Left kidney (tissue), 8 donors: ENCODE data around the gene CAPN8. TPM values are rescaled to one million over a fixed set of nuclear protein-coding genes. Genes with fewer than 3 reads are reported as not detected.

ENCODE experiments used
- DNase-seq: peaks from one replicate; pipeline ENCODE4 v3.0.0-alpha.2; 2013
- long read RNA-seq, 8 donors: transcript quantifications; one replicate each; lab custom pipeline, GENCODE V29; 2026
- polyA plus RNA-seq: library from polyadenylated mRNA; unstranded; fragments of 120-200 nt; gene quantifications from one replicate; pipeline ENCODE4 v1.2.1, GENCODE V29; 2013; ENCODE audit not compliant: insufficient read length

The CAPN8 gene
- polyA plus RNA-seq: 2.3 TPM
- long read RNA-seq, donor 1, partial matches to known transcripts: 151 of 151 reads
- long read RNA-seq, donor 1, other reads (novel, unspliced or antisense): 0 of 151 reads
- long read RNA-seq, donor 2, partial matches to known transcripts: 130 of 136 reads
- long read RNA-seq, donor 2, other reads (novel, unspliced or antisense): 6 of 136 reads
- long read RNA-seq, donor 3, partial matches to known transcripts: 112 of 112 reads
- long read RNA-seq, donor 3, other reads (novel, unspliced or antisense): 0 of 112 reads
- long read RNA-seq, donor 4: 0 reads
- long read RNA-seq, donor 5, partial matches to known transcripts: 191 of 191 reads
- long read RNA-seq, donor 5, other reads (novel, unspliced or antisense): 0 of 191 reads
- long read RNA-seq, donor 6, partial matches to known transcripts: 112 of 112 reads
- long read RNA-seq, donor 6, other reads (novel, unspliced or antisense): 0 of 112 reads
- long read RNA-seq, donor 7, partial matches to known transcripts: 220 of 240 reads
- long read RNA-seq, donor 7, other reads (novel, unspliced or antisense): 20 of 240 reads
- long read RNA-seq, donor 8, partial matches to known transcripts: 171 of 171 reads
- long read RNA-seq, donor 8, other reads (novel, unspliced or antisense): 0 of 171 reads

GRCh38 chr1:223665592-223666312 lies at the start of gene CAPN8:
Gene CAPN8 (minus strand): TSS chr1:223665701. CDS start chr1:223665646, 55 bp downstream.
- no peak for DNase-seq

- DNase-seq: no peak
These were observed 49.5 kb upstream of the CAPN8 start for GRCh38 chr1:223714849-223715603.

- DNase-seq: no peak
These were observed 48.9 kb upstream of the CAPN8 start for GRCh38 chr1:223714421-223714724.

- DNase-seq: no peak
These were observed 48.3 kb upstream of the CAPN8 start for GRCh38 chr1:223713546-223714420.

- no peak for DNase-seq
These were observed 47.5 kb upstream of the CAPN8 start for GRCh38 chr1:223712850-223713474.

- DNase-seq: no peak
These were observed 46.8 kb upstream of the CAPN8 start, which contains the start of gene CAPN2 for GRCh38 chr1:223712194-223712849. Gene CAPN2 (plus strand): TSS chr1:223712539. CDS start chr1:223712641, 102 bp downstream.

GRCh38 chr1:223711747-223712193 lies 46.3 kb upstream of the CAPN8 start:
- DNase-seq: no peak

GRCh38 chr1:223711173-223711572 lies 45.7 kb upstream of the CAPN8 start:
- DNase-seq: no peak

GRCh38 chr1:223710179-223711133 lies 45.0 kb upstream of the CAPN8 start:
- no peak for DNase-seq

GRCh38 chr1:223709598-223709997 lies 44.1 kb upstream of the CAPN8 start:
- no peak for DNase-seq

GRCh38 chr1:223708651-223709268 lies 43.3 kb upstream of the CAPN8 start:
- DNase-seq: no peak

- no peak for DNase-seq
These were observed 42.5 kb upstream of the CAPN8 start for GRCh38 chr1:223708001-223708359.

GRCh38 chr1:223707256-223708000 lies 41.9 kb upstream of the CAPN8 start:
- DNase-seq: no peak

GRCh38 chr1:223706077-223706973 lies 40.8 kb upstream of the CAPN8 start:
- no peak for DNase-seq

- no peak for DNase-seq
These were observed 39.7 kb upstream of the CAPN8 start for GRCh38 chr1:223704921-223705878.
